Measurements from ENCODE around the gene CLCN4.
A peak's percentile ranks its signal among the peaks of the same experiment; 100 is the strongest.

The CLCN4 gene

GRCh38 chrX:10244915-10245622 lies 88.3 kb downstream of the CLCN4 start:
- no peak overlapping the region for H3K4me3 ChIP-seq (ENCODE audit: low read depth, low read length)
- no peak for TF ChIP-seq CTCF (IDR thresholded peaks at IDR 0.05; ENCODE audit: insufficient read depth, low read depth, low read length, missing control alignments)
- DNase-seq (ENCODE audit: low read depth) = peak; percentile 2

- H3K4me3 ChIP-seq (ENCODE audit: low read depth, low read length) = no peak overlapping the region
- DNase-seq (ENCODE audit: low read depth) = no peak
- no peak for TF ChIP-seq CTCF (IDR thresholded peaks at IDR 0.05; ENCODE audit: insufficient read depth, low read depth, low read length, missing control alignments)
Measured at GRCh38 chrX:10245886-10246285, 89.1 kb downstream of the CLCN4 start.

GRCh38 chrX:10246297-10246696 lies 89.5 kb downstream of the CLCN4 start:
- no peak overlapping the region for H3K4me3 ChIP-seq (ENCODE audit: low read depth, low read length)
- TF ChIP-seq CTCF (IDR thresholded peaks at IDR 0.05; ENCODE audit: insufficient read depth, low read depth, low read length, missing control alignments) = no peak
- no peak for DNase-seq (ENCODE audit: low read depth)

DNA sequence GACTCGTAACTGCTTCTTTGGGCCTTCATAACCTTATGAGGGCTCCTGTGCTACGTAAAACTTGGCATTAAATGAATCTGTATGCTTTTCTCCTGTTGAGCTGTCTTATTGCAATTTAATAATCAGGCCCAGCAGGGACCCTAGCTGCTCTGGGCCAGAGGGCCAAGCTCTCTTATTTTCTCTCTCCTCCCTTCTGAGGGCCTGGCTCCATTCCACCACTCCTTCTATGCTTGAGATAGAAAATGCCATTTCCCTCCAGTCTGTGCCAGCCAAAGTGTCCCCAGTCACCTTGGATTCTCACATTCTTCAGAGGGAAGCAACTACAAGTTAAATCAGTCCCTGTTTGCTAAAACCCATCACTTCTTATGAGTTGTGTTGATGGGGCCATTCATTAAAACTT lies 90.1 kb downstream of the CLCN4 start:
- H3K4me3 ChIP-seq (ENCODE audit: low read depth, low read length) = no peak overlapping the region
- no peak for TF ChIP-seq CTCF (IDR thresholded peaks at IDR 0.05; ENCODE audit: insufficient read depth, low read depth, low read length, missing control alignments)
- DNase-seq (ENCODE audit: low read depth) = no peak

DNA sequence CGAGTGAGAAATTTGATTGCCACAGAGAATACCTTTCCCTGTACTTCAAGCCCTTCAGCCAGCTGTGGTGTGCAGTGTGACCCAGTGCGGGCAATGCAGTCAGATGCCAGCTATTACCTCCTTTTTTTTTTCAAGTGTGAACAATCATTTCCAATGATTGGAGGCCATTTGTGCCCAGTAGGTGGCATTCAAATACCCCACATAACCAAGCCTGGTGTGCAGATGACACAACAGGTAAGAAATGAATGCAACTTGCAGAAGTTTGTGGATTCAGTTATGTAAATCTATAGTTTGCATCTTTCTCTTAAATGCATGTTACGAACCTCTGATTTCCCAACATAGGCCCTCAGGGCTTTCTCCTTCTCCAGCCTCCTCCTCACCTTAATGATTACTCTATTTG lies 98.0 kb downstream of the CLCN4 start:
- H3K4me3 ChIP-seq (ENCODE audit: low read depth, low read length) = no peak overlapping the region
- TF ChIP-seq CTCF (IDR thresholded peaks at IDR 0.05; ENCODE audit: insufficient read depth, low read depth, low read length, missing control alignments) = no peak
- DNase-seq (ENCODE audit: low read depth) = no peak

DNA sequence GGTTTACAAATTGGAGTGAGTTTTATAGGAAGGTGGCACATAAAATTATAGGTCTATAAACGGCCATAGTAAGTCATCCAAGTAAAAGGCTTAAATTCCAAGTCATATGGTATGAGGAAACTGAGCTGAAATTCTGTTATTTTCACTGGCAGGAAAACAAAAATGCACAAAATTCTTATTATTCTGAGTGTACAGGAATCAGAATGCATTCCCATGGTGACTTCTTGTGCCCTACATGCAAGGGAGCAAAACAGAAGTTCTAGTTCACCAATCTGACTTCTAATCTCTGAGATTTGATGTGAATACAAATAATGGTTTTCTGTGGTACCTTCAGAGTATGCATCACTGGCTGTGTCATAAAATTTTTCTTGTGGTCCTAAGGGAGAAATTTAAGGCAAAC lies 102.9 kb downstream of the CLCN4 start:
- no peak overlapping the region for H3K4me3 ChIP-seq (ENCODE audit: low read depth, low read length)
- no peak for DNase-seq (ENCODE audit: low read depth)
- TF ChIP-seq CTCF (IDR thresholded peaks at IDR 0.05; ENCODE audit: insufficient read depth, low read depth, low read length, missing control alignments) = no peak

- TF ChIP-seq CTCF (IDR thresholded peaks at IDR 0.05; ENCODE audit: insufficient read depth, low read depth, low read length, missing control alignments) = no peak
- H3K4me3 ChIP-seq (ENCODE audit: low read depth, low read length) = no peak overlapping the region
- DNase-seq (ENCODE audit: low read depth) = no peak
Measured at GRCh38 chrX:10265775-10266174, 109.0 kb downstream of the CLCN4 start.

All from GM12865 (cell line).